IMR-90 (cell line): Measurements from ENCODE around the gene RAB36. TPM values are rescaled to one million over a fixed set of nuclear protein-coding genes. Genes with fewer than 3 reads are reported as not detected.

Source experiments
- ATAC-seq: fragments of 200-7000 bp; cut with Tn5 transposase; 2 replicates; pipeline ENCODE4 v1.9.1; 2020; ENCODE audit warnings: low read depth, mild to moderate bottlenecking, moderate library complexity
- BruUV-seq: library from RNA; stranded (reverse); fragments of 400-500 nt; replicated peaks from 2 replicates; lab custom pipeline; 2021; lab: Mats Ljungman, UMichigan
- CTCF ChIA-PET: fragments of 300-600 bp; formaldehyde crosslinking; extraction: SDS; loops from one replicate; lab custom pipeline; 2021; ENCODE audit warnings: antibody characterized with exemption; lab: Yijun Ruan, JAX
- POLR2A ChIA-PET: fragments of 300-600 bp; sonication (Branson Sonifier 250); formaldehyde crosslinking; loops from one replicate; lab custom pipeline; 2022; ENCODE audit warnings: antibody characterized with exemption; ENCODE audit not compliant: unreplicated experiment; lab: Charles Lee
- DNase-seq: peaks from one replicate; pipeline ENCODE4 v3.0.0; 2013
- H2AFZ ChIP-seq: replicated peaks from 2 replicates; pipeline ENCODE3; 2013; ENCODE audit warnings: low read length, mild to moderate bottlenecking; ENCODE audit not compliant: poor library complexity
- H2AK5ac ChIP-seq: 2 replicates; pipeline ENCODE4 v1.6.1; 2013; ENCODE audit warnings: low read depth, low read length, inconsistent platforms
- H2AK9ac ChIP-seq: replicated peaks from 2 replicates; pipeline ENCODE3; 2013; ENCODE audit warnings: mild to moderate bottlenecking, low read depth, low read length, moderate library complexity; ENCODE audit not compliant: poor library complexity
- H2BK120ac ChIP-seq: 2 replicates; pipeline ENCODE4 v1.6.1; 2013; ENCODE audit warnings: low read depth, low read length, inconsistent platforms
- H2BK15ac ChIP-seq: 3 replicates; pipeline ENCODE4 v1.6.1; 2013; ENCODE audit warnings: low read depth, low read length, inconsistent platforms
- H2BK20ac ChIP-seq: 2 replicates; pipeline ENCODE4 v1.6.1; 2013; ENCODE audit warnings: low read depth, mild to moderate bottlenecking, inconsistent platforms, low read length, moderate library complexity
- H2BK5ac ChIP-seq: 2 replicates; pipeline ENCODE4 v1.6.1; 2013; ENCODE audit warnings: mild to moderate bottlenecking, low read depth, low read length, inconsistent platforms; ENCODE audit not compliant: poor library complexity, severe bottlenecking
- H3K14ac ChIP-seq: replicated peaks from 2 replicates; pipeline ENCODE4 v1.6.1; 2013; ENCODE audit warnings: low read depth, low read length, inconsistent platforms
- H3K18ac ChIP-seq: 2 replicates; pipeline ENCODE4 v1.6.1; 2013; ENCODE audit warnings: low read depth, low read length, control low read depth
- H3K23ac ChIP-seq: 2 replicates; pipeline ENCODE4 v1.6.1; 2013; ENCODE audit warnings: low read depth, low read length, inconsistent platforms
- H3K27ac ChIP-seq: 2 replicates; pipeline ENCODE4 v1.5.1; 2013; ENCODE audit warnings: mild to moderate bottlenecking, control low read depth, low read length; ENCODE audit not compliant: insufficient read depth
- H3K27me3 ChIP-seq: 2 replicates; pipeline ENCODE4 v1.6.1; 2013; ENCODE audit warnings: low read length; ENCODE audit not compliant: control insufficient read depth, insufficient read depth
- H3K36me3 ChIP-seq: 2 replicates; pipeline ENCODE4 v1.6.1; 2013; ENCODE audit warnings: low read length, mixed read lengths; ENCODE audit not compliant: control insufficient read depth, insufficient read depth
- H3K4ac ChIP-seq: 2 replicates; pipeline ENCODE4 v1.6.1; 2013; ENCODE audit warnings: low read depth, low read length, inconsistent platforms
- H3K4me1 ChIP-seq: 2 replicates; pipeline ENCODE4 v1.6.1; 2013; ENCODE audit warnings: low read length, mixed read lengths; ENCODE audit not compliant: control insufficient read depth, insufficient read depth
- H3K4me2 ChIP-seq: 2 replicates; pipeline ENCODE4 v1.6.1; 2013; ENCODE audit warnings: low read depth, mild to moderate bottlenecking, control low read depth, low read length, moderate library complexity
- H3K4me3 ChIP-seq: 2 replicates; pipeline ENCODE4 v1.5.1; 2013; ENCODE audit warnings: low read depth, mild to moderate bottlenecking, control low read depth, low read length, moderate library complexity; ENCODE audit not compliant: insufficient read depth
- H3K56ac ChIP-seq: 2 replicates; pipeline ENCODE4 v1.6.1; 2013; ENCODE audit warnings: low read length, inconsistent platforms; ENCODE audit not compliant: insufficient read depth; ENCODE audit errors: extremely low read depth
- H3K79me1 ChIP-seq, 2 experiments: 2 replicates each; pipeline ENCODE4 v1.6.1; 2013; ENCODE audit warnings: low read length in 2 of 2, inconsistent platforms in 1 of 2, low read depth in 1 of 2
- H3K9ac ChIP-seq: 2 replicates; pipeline ENCODE4 v1.6.1; 2013; ENCODE audit warnings: low read depth, low read length, control low read depth
- H3K9me1 ChIP-seq: 2 replicates; pipeline ENCODE4 v1.6.1; 2013; ENCODE audit warnings: low read length, inconsistent platforms; ENCODE audit not compliant: insufficient read depth
- H3K9me3 ChIP-seq: 2 replicates; pipeline ENCODE4 v1.6.1; 2013; ENCODE audit warnings: low read length; ENCODE audit not compliant: control insufficient read depth, insufficient read depth
- H4K20me1 ChIP-seq: 2 replicates; pipeline ENCODE4 v1.6.1; 2013; ENCODE audit warnings: low read length, inconsistent platforms; ENCODE audit not compliant: insufficient read depth
- H4K5ac ChIP-seq: 2 replicates; pipeline ENCODE4 v1.6.1; 2013; ENCODE audit warnings: mild to moderate bottlenecking, low read depth, low read length, control low read depth
- H4K8ac ChIP-seq, 2 experiments: 2 replicates each; pipeline ENCODE4 v1.6.1; 2013; ENCODE audit warnings: low read depth in 2 of 2, low read length in 2 of 2, control low read depth in 1 of 2, inconsistent platforms in 1 of 2
- H4K91ac ChIP-seq: 2 replicates; pipeline ENCODE4 v1.6.1; 2013; ENCODE audit warnings: low read depth, low read length, inconsistent platforms; ENCODE audit not compliant: insufficient read depth
- CEBPB ChIP-seq: IDR thresholded peaks from 2 replicates; pipeline ENCODE4 v1.6.1; 2012; ENCODE audit warnings: low read depth, low read length, improper control_type of control experiment
- CHD1 ChIP-seq: IDR thresholded peaks from 2 replicates; pipeline ENCODE4 v1.6.1; 2012; ENCODE audit warnings: low read depth, low read length, improper control_type of control experiment
- CTCF ChIP-seq: conservative IDR thresholded peaks from 2 replicates; pipeline ENCODE4 v1.5.1; 2012; ENCODE audit warnings: mild to moderate bottlenecking, low read depth, low read length, improper control_type of control experiment
- MAFK ChIP-seq: IDR thresholded peaks from 2 replicates; pipeline ENCODE4 v1.6.1; 2012; ENCODE audit warnings: low read depth, low read length, improper control_type of control experiment
- RAD21 ChIP-seq: IDR thresholded peaks from 2 replicates; pipeline ENCODE4 v1.6.1; 2012; ENCODE audit warnings: low read length, improper control_type of control experiment
- RFX5 ChIP-seq: IDR thresholded peaks from 2 replicates; pipeline ENCODE4 v1.8.0; 2012; ENCODE audit warnings: low read depth, mild to moderate bottlenecking, low read length, moderate library complexity
- WGBS, 2 experiments: methylation state at CpG; one replicate each; pipeline versions ENCODE4 v1.1.5 to v1.1.7; 2013; ENCODE audit warnings: missing lambda C conversion rate in 2 of 2; ENCODE audit not compliant: insufficient read length in 1 of 2; ENCODE audit errors: extremely low coverage in 2 of 2; 5-methylcytosine and 5-hydroxymethylcytosine counted together
- dilution Hi-C: fragments of 300-500 bp; cut with HindIII; formaldehyde crosslinking; loops from one replicate; pipeline ENCODE4 v1.14.3; 2018; ENCODE audit warnings: low sequenced_read_pairs; ENCODE audit not compliant: unreplicated experiment
- in situ Hi-C: fragments of 300-500 bp; cut with MboI; formaldehyde crosslinking; loops from 3 replicates; pipeline ENCODE4 v1.14.3; 2019; ENCODE audit warnings: low sequenced_read_pairs, inconsistent platforms, mixed read lengths
- intact Hi-C: fragments of 100-400 bp; cut with micrococcal nuclease; formaldehyde crosslinking; loops from 2 replicates; pipeline ENCODE4 v1.10.0; 2022
- polyA plus RNA-seq, 3 experiments: library from polyadenylated mRNA; depleted of rRNA; stranded (reverse); fragments of >200 nt; gene quantifications; 2 replicates each; pipeline ENCODE4 v1.2.3, GENCODE V29; 2012; ENCODE audit warnings: low replicate concordance in 1 of 3
- total RNA-seq: library from RNA; depleted of rRNA; stranded (reverse); fragments of >200 nt; gene quantifications from 2 replicates; pipeline ENCODE4 v1.2.3, GENCODE V29; 2012
- TF ChIP-seq, protein P1 (sequence below): fragments of 150-350 bp; IDR thresholded peaks from 2 replicates; pipeline ENCODE4 v1.6.1; 2017; ENCODE audit warnings: mild to moderate bottlenecking, antibody characterized with exemption, low read length, low read depth
- TF ChIP-seq, protein P2 (sequence below): fragments of 150-350 bp; IDR thresholded peaks from 2 replicates; pipeline ENCODE4 v1.6.1; 2016; ENCODE audit warnings: low read depth, mild to moderate bottlenecking, low read length, moderate library complexity, borderline replicate concordance

The RAB36 gene
- total and polyA plus RNA-seq, 2 of the 4 experiments (the other 2 are of a cell fraction), result 3.6 to 4.0 TPM

DNA sequence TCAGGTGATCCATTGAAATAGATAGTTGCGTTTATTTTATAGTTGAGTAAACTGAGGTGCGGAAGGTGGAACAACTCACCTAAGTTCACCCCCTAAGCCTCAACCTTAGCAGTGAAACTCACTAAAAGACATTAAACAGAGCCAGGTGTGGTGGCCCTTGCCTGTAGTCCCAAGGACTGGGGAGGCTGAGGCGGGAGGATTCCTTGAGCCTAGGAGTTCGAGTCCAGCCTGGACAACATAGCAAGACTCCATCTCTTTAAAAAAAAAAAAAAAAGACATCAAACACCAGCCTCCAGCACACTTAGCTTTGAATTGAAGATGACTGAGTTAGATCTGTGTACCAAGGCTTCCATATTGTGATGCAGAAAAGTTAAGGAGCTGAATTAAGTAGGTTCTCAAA, 845 bp upstream of the RAB36 start:
- CTCF ChIA-PET, result interaction anchor here (1.0 kb wide), 1 partner anchor 146 kb away, joined by 6 read pairs; no protein-coding TSS in a partner anchor
- Histone ChIP-seq H3K14ac (no peak overlapping the region), H2AK5ac (no peak overlapping the region), H2AFZ (no peak overlapping the region), H4K20me1 (0 out of 2 replicates have a peak, but pooled peaks cover 4% of the 10 kb centered on the region), H3K4me3 (no peak overlapping the region), H3K36me3 (no peaks in the 10 kb centered on the region), H3K27me3 (no peaks in the 10 kb centered on the region), H3K4me1 (peaks cover 19% of the 10 kb centered on the region), H2BK120ac (no peak overlapping the region), H3K4me2 (peak overlapping the region; percentile 16; the same call in 1 of the 2 replicates), H3K27ac (no peak overlapping the region), H3K56ac (no peak overlapping the region), H3K18ac (no peak overlapping the region), H3K9me3 (no peaks in the 10 kb centered on the region), H2BK15ac (no peak overlapping the region), H2BK5ac (no peak overlapping the region), H2BK20ac (no peak overlapping the region), H3K9me1 (peaks cover 6% of the 10 kb centered on the region; the same call in 1 of the 2 replicates), H2AK9ac (no peak overlapping the region), H3K9ac (no peak overlapping the region), H3K4ac (no peak overlapping the region), H4K5ac (no peak overlapping the region), H4K91ac (no peak overlapping the region), H3K79me1 (peaks cover 0 to 6% of the 10 kb centered on the region in 2 experiments; a peak in 1 of 4 replicates), H4K8ac (no peak overlapping the region), H3K23ac (no peak overlapping the region)
- no CpG with 5 or more reads among the region's 4 CpGs for WGBS, 2 experiments
- dilution Hi-C loops (no loop called here), in situ Hi-C loops (no loop called here), intact Hi-C loops (no loop called here)
- BruUV-seq, result no TSS peak
- TF ChIP-seq, protein P1, sequence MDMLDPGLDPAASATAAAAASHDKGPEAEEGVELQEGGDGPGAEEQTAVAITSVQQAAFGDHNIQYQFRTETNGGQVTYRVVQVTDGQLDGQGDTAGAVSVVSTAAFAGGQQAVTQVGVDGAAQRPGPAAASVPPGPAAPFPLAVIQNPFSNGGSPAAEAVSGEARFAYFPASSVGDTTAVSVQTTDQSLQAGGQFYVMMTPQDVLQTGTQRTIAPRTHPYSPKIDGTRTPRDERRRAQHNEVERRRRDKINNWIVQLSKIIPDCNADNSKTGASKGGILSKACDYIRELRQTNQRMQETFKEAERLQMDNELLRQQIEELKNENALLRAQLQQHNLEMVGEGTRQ, result no peak
- no peak for TF ChIP-seq CHD1
- TF ChIP-seq MAFK, result no peak
- no peak for TF ChIP-seq RFX5
- no peak for TF ChIP-seq CTCF
- TF ChIP-seq CEBPB, result no peak
- TF ChIP-seq, protein P2, sequence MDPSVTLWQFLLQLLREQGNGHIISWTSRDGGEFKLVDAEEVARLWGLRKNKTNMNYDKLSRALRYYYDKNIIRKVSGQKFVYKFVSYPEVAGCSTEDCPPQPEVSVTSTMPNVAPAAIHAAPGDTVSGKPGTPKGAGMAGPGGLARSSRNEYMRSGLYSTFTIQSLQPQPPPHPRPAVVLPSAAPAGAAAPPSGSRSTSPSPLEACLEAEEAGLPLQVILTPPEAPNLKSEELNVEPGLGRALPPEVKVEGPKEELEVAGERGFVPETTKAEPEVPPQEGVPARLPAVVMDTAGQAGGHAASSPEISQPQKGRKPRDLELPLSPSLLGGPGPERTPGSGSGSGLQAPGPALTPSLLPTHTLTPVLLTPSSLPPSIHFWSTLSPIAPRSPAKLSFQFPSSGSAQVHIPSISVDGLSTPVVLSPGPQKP, result no peak
- TF ChIP-seq RAD21, result no peak
- no peak for ATAC-seq
- DNase-seq, result no peak
- POLR2A ChIA-PET, result no interaction called here
